Fibroblast of skin of right biceps (primary cell): Measurements from ENCODE around the gene PTPRN2.
"Not testable (repeated sequence)": the region's sequence is repeated elsewhere in the genome, so short reads cannot be mapped to it uniquely, and the experiment has no call there.

Experiments
- DNase-seq: peaks from one replicate; pipeline ENCODE4 v3.0.0-alpha.2; 2013

The PTPRN2 gene

DNA sequence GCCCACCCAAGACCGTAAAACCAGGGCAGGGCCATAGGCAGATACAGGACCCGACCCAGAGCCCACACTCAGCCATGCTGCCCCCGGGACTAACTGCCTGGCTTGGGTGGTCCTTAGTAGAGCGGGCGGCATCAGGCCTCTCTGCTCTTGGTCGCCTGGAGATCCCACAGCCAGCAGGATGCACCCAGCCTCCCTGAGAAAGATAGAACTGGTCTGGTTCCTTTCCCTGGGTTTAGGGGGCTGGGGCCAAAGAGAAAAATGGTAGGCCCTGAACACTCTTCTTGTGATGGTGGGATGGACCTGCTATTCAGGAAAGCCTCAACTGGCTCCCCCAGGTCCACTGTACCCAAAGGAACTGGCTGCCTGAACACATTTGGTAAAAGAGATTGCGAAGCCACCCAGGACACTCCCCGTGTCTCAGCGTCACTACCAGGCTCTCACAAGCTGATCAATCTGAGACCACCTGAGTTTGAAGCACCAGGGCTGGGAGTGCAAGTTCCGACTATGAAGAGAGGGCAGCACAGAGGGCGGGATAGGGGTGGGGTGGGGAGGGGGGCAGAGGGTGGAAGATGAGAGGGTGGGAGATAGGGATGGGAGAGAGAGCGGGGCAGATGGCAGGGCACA is 659.3 kb downstream of the PTPRN2 start:
- no peak for DNase-seq

DNA sequence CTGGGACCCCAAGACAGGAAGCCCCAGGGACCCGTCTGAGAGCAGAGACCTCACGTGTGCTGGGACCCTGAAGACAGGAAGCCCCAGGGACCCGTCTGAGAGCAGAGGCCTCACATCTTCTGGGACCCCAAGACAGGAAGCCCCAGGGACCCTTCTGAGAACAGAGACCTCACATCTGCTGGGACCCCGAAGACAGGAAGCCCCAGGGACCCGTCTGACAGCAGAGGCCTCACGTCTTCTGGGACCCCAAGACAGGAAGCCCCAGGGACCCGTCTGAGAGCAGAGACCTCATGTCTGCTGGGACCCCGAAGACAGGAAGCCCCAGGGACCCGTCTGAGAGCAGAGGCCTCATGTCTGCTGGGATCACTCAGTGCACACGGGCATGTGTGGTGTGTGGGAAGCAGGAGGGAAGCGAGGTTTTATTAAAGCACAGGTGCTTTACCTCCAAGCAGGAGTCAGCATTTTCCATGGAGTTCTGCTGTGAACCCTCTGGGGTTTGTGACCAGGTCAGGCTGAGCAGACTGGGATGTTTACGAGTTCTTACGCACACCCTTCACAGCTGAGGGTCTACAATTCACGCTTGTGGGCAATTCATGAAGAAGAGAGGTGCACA is 660.2 kb downstream of the PTPRN2 start:
- no peak for DNase-seq

DNA sequence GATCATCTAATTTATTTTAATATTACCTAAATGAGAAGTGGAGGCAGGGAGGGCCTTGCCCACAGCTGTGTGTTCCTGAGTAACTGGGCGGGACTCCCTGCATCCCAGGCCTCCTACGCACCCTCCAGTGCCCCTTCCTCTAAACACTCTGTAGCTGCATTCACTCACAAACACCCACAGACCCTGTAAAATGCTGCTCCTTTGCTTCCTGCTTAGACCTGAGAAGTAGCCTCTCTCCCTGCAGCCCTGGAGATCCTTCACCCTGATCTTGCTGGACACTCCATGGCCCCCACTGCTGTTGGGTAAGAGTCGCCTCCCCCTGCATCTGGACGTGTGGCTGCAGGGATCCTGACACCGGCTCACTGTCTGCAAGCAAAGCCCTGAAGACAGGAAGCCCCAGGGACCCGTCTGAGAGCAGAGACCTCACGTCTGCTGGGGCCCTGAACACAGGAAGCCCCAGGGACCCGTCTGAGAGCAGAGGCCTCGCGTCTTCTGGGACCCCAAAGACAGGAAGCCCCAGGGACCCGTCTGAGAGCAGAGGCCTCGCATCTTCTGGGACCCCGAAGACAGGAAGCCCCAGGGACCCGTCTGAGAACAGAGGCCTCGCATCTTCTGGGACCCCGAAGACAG is 661.0 kb downstream of the PTPRN2 start:
- DNase-seq: no peak

DNA sequence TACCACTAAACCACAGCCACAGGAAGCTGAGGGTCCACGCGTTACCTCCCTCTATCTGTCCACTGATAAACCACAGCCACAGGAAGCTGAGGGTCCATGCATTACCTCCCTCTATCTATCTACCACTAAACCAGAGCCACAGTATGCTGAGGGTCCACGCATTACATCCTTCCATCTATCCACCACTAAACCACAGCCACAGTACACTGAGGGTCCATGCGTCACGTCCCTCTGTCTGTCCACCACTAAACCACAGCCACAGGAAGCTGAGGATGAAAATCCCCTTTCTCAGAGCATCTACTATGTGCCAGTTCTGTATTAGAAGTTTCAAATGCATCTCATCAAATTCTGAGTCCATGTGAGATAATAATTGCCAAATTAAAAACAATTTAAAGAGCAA is 661.5 kb downstream of the PTPRN2 start:
- DNase-seq: no peak

DNA sequence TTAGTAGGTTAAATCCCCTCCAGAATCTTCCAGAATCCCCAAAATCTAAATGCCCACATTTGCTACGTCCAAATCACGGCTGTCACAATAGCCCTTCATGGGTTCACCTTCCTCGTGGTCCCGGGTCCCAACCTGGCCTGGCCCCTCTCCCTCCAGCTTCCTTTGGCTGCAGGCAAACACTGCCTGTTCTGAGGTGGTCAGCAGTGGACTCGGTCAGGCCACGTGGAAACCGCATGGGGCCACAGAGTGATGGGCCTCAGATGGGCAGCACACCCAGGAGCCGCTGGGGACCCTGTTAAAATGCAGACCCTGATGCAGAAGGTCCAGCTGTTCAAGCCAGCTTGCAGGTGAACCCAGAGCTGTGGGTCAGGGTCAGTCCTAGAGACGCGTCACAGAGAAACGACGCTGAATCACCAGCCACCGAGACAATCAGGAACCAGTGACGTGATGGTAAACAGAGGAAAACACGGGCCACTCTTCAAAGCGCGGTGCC is 662.2 kb downstream of the PTPRN2 start:
- DNase-seq: no peak

DNA sequence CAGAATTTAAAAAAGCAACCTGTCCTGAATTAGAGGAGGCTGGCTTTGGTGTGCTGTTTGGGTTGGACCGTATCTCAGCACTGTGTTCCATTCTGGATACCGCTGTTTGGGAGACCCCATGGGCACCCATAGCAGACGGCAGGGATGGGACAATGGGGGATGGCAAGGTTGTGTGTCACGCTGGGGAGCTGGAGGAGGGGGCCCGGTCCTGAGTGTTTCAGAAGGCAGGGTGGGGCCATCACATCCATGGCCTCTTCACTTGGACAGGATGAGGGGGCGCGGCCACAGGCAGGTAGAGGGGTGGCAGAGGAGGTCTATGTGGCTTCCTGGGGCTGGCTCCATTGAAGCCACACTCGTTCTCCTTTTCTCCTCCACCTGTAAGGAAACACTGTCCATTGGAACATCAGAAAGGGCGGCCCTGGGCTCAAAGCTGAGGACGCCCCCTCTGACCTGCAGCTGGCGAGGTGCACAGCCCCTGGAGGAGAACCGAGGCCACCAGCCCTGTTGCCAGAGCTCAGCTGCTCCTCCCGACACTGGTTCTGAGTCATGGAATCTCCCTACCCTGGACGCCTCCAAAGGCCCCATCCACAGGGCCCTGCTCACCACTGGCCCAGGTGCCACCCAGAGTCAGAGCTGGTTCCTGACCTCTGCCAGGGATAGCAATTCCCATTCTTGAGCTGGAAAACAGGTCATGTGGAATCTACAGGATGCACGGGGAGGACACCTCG is 663.6 kb downstream of the PTPRN2 start:
- no peak for DNase-seq

DNA sequence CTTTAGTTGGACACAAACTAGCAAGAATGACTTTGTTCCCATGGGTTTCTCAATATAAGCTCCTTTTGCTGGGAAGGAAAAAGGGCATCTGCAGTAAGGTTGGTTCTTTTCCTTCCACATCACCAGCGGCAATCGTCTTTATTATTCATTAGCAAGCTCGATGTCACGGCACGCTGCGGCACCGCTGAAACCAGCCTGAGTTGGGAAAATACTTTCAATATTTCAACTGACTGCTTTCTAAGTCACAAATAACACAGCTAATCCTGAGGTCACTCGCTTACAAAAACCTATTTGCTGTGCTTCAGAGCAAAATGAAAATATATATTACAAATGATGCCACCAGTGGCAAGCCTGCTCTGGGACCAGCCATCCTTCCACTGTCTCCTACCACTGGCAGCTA is 665.0 kb downstream of the PTPRN2 start:
- DNase-seq: no peak

DNA sequence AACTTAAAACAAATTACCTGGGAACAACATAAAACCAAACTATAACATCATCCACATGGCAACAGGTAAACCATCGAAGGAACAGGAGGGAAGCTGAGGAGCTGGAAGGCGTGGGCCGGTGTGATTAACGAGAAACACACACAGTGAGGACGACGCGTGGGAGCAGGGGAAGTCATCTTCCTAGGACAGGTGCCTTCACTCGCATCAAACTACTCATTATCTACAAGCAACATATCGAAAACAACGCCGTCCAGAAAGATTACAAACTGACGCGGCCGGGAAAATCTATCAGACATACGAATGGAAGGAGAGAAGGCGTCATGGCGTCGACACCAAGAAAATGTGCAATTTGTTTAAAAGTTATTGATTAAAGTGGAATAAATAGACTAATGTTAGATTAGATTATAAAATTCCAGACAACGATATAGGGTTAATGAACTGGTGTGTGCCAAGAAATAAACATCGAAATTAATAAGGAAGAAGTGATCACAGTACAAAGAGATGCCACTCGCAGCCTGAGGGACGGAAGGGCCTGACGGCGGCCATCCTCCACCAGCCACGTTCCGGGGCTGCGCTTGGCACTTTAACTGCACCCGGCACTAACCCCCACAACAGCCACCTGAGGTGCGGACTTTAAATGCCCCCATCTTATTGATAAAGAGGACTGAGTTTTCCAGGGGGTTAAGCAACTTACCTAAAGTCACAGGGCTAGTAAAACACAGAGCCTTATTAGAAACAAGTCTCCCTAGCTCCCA is 669.1 kb downstream of the PTPRN2 start:
- no peak for DNase-seq

DNA sequence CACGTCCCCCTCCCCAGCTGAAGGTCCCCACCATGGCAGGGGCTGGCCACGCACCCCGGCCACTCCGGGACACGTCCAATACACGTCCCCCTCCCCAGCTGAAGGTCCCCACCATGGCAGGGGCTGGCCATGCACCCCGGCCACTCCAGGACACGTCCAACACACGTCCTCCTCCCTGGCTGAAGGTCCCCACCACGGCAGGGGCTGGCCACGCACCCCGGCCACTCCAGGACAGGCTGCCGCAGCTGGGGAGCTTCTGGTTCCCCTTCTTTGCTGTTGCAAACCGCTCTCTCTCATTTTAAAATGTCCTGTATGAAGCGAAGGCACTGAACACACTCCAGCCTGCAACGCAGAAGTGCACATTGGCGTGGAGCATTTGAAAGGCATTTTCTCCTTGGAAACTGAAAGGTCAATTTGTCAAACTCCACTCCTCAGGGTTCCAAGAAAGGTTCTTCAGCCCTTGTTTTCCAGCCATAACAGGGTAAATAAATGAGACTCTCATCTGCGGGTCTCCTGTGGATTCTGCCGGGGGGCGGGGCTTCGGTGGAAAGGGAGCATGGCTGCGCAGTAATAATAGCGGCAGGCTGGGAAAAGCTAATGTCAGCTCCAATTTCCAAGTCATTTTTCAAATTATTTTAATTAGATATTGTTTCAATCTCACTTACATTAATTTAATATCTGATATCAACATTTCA is 670.5 kb downstream of the PTPRN2 start:
- DNase-seq: no peak

DNA sequence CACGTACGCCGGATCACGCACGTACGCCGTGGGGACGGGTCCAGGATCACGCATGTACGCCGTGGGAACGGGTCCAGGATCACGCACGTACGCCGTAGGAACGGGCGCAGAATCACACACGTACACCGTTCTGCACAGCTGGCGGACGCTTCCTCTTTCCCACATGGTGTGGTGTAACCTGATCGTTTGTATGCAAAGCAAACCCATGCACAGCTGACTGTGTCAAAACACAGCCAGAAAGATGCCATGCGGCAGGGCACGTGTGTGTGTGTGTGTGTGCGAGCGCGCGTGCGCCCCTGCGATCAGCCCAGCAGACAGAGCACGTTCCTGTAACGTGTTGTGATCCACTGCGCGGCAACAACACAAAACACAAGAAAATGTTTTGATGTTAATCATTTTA is 677.2 kb downstream of the PTPRN2 start:
- DNase-seq: no peak

DNA sequence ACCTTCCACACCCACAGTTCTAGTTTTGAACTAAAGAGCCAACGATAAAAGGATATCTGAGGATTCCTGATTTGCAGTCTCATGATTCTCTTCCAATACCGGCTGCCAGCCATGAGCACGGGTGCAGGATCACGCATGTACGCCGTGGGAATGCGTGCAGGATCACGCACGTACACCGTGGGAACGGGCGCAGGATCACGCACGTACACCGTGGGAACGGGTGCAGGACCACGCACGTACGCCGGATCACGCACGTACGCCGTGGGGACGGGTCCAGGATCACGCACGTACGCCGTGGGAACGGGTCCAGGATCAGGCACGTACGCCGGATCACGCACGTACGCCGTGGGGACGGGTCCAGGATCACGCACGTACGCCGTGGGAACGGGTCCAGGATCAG is 677.6 kb downstream of the PTPRN2 start:
- DNase-seq: not testable (repeated sequence)

DNA sequence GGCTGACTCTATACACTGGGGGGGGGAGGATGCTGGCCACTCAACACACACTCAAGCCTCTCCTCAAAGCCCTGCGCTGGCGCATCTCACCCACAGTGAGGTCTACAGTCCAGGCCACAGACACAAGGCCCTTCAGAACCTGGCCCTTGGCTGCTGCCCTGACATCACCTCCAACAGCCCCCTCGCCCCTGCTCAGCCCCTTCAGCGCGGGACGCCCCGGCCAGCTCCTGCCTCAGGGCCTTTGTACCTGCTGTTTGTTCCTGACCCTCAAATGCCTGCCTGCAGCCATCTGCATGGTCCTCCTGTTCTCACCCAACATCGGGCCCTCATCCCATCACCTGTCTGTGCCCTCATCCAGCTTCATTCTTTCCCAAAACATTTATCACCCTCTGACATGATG is 678.3 kb downstream of the PTPRN2 start:
- DNase-seq: no peak

DNA sequence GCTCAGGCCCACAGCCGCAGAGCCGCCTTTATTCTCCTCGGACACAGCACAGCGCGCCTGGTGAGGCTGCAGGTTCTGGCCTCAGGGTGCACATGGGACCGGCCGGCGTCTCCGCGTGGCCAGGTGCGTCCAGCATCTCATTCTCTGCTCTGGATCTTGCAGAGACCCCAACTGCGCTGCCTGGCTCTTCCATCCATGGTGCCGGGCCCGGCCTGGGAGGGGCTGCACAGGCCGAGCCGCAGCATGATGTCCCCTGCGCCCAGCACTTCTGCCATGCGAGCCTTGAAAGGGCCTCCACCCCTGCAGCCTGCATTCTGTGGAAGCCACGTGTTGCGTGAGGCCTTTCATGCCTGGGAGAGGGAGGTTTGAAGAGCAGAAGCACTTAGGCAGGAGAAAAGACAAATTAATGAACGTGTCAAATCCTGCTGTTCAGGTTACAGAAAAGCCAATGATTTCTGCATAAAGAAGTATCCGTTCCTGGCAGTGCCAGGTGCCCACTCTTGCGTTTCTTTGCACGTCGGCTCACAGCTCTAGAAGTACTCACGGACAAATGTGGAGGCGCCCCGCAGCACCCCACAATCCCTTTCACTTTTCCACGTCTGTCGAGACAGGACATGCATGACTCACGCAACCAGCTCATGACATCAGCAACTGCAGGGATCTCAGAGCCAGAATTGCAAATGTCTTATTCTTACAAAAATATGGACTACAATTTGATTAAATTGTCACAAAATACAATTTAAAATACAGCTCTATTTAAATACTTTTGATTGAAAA is 679.4 kb downstream of the PTPRN2 start:
- DNase-seq: no peak

DNA sequence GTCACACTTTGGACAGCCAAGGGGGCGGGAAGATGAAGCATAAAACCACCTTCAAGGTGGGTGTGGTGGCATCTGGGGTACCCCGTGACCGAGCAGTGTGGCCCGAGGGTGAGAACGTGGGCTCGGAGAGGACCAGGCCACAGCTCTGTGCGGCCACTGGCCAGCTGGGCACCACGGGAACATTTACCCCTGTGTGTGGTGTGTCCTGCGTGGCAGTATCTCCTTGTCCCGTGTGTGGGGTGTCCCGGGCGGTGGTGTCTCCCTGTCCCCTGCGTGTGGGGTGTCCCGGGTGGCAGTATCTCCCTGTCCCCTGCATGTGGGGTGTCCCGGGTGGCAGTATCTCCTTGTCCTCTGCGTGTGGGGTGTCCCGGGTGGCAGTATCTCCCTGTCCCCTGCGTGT is 680.5 kb downstream of the PTPRN2 start:
- no peak for DNase-seq

DNA sequence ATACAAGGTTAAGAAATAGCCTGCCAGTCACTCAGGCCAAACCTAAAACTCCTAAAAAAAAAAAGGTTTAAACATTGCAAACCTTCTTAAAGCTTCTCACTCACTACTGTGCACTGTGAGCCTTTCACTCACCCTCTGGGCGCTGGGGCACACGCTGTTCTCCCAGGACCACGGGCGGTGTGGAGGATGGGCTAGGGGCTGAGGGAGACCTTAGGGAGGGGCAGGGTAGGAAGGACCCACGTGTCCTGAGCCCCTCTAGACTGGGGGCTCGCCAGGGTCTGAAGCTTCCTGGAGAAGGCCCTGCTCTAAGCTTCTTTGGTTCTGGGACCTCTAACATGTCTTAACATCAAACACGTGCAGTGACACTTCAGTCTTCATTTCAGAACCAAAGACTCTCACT is 681.0 kb downstream of the PTPRN2 start:
- no peak for DNase-seq

DNA sequence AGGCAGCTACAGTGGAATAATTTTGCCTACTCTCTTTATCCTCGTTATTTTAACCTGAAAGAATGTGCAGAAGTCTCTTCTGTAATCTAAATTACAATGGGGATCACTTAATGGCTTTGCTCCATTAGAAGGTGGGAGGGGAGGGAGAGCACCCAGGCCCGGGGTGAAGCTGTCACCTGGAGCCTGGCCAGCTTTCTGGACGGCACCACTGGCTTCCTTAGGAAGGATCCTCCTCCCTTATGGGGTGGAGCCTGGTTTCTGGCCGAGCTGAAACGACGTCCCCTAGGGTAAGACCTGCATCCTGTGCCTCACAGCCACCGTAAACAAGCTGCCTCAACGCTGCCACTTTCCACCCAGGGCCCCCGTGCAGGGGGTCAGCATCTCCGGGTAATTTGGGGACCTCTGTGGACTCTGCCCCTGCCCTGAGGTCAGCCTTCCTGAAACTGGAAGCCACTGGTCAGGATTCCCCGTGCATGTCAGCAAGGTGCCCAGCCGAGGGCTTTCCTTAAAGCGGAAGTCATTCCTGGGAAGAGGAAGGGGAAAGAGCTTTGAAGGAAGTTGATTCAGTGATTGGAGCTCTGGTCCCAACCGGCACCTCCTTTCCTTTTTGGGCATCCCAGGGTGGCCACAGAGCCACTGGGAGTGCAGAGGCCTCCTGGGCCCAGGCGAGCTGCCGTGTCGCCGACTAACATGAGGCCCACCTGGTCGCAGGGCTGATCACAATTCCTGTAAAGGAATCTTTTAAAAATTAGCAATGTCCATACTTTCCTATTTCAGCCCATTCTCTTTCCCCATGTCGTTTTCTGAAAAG is 681.8 kb downstream of the PTPRN2 start:
- DNase-seq: no peak

DNA sequence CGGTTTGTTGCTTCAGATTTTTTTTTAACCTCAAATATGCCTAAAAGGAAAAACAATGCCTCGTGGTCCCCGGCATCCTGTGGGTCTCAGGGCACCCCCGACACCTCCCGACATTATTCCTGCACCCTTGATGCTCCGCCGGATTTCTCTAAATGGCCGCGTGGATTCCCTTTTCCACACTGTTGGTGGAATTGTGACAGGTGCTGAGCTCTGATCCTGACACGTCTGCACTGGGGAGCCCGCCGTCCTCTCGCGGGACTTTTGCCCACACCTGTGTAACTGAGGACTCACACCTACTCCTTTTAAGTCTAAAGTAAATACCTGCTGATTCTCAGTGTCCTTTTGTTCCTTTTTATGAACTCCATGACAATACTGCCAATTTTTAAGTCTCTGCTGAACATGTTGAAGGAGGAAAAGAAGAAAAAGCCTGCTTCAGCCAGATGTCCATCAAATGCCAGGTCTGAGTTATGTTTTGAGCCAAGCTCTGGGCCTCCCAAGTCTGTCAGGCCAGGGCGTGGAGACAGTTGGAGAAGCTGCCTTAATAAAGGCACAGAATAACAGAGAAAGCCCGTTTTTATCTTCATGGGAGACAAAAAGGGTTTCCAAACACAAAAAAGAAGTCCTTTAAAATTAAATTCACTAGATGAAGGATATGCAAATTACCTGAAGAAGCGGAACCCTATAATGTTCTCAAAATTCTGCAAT is 682.6 kb downstream of the PTPRN2 start:
- DNase-seq: no peak

DNA sequence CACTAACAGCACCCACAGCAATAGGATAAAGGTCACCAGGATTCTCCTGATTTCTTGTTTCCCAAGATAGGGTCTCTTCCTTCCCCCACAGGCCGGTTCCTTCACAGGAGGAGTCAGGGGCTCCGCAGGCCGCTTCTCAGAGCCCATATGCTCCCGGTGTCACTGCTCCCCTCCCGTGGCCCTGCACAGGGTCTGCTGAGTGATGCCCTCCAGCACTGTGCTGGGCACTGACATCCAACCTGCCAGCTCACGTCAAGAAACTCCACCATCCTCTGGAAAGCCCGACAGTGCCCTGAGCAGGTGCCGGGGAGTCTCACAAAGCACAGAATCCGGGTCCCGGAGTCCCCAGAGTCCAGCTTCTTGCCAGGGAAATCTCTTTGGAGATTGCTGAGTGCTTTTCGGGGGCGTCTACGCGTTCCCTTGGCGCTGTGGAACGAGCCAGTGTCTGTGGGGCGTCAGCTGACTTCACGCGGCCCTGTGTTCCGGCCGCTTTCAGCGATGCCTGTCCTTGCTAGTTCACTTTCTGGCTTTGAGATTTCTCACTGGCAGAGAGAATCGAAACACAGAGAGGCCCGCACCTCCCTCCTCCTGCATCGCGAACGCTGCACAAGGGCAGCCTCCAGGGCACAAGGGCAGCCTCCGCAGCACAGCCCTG is 683.3 kb downstream of the PTPRN2 start:
- DNase-seq: no peak

DNA sequence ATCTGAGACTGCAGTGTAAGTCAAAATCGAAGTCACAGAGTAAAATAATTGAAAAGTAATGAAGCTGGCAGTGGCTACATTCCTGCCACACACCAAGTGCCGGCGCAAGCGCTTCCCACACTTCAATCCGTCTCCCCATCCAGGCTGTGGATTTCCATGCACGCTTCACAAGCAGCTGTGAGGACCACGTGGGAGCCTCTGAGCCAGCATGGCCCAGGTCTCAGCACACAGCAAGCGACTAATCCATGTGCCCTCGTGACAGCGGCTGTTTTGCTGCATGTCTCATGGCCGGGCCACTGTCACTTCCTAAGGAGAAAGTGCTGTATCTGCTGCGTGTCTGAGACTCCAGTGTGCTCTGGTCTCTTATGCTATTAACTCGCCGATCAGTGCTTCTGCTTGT is 683.9 kb downstream of the PTPRN2 start:
- no peak for DNase-seq

DNA sequence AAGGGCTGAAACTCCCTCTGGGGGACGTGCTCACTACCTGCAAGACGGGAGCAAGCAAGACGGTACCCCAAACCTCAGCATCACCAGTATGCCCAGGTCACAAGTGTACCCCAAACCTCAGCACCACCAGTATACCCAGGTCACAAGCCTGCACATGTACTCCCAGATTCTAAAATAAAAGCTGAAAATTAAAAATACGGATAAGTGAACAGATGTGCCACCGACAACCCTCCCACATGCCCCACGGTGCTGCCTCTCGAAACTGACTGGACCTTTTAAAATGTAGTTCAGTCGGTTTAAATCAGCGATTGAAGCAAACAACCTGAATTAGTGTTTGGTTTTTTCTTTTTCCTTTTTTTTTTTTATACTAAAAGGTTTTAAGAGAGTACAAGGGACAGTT is 684.3 kb downstream of the PTPRN2 start:
- DNase-seq: no peak
